NCI-H187 (cell line): ENCODE measurements around the gene DDX24.

Experiments
- DNase-seq, 2 experiments: peaks; one replicate each; lab custom pipeline; 2025; lab: John Stamatoyannopoulos, UW

The DDX24 gene

GRCh38 chr14:94113908-94114588, 33.0 kb upstream of the DDX24 start:
- DNase-seq, result no peak

GRCh38 chr14:94113490-94113889, 32.5 kb upstream of the DDX24 start:
- no peak for DNase-seq

GRCh38 chr14:94113073-94113472, 32.1 kb upstream of the DDX24 start:
- no peak for DNase-seq

- DNase-seq, result no peak
Observed at GRCh38 chr14:94112513-94113063, 31.6 kb upstream of the DDX24 start.

GRCh38 chr14:94111276-94112095, 30.5 kb upstream of the DDX24 start:
- no peak for DNase-seq

GRCh38 chr14:94110552-94111181, 29.7 kb upstream of the DDX24 start, which contains the start of gene IFI27:
Gene IFI27 (plus strand): TSS chr14:94110736.
- DNase-seq, result no peak

- no peak for DNase-seq
Observed at GRCh38 chr14:94109915-94110250, 28.9 kb upstream of the DDX24 start.

GRCh38 chr14:94104731-94105130, 23.7 kb upstream of the DDX24 start:
- DNase-seq, result no peak

GRCh38 chr14:94103554-94104150, 22.6 kb upstream of the DDX24 start:
- DNase-seq, result no peak

- DNase-seq, result no peak
Observed at GRCh38 chr14:94102768-94103482, 21.9 kb upstream of the DDX24 start.

GRCh38 chr14:94101748-94102147, 20.7 kb upstream of the DDX24 start:
- DNase-seq, result no peak

- no peak for DNase-seq
Observed at GRCh38 chr14:94100847-94101246, 19.8 kb upstream of the DDX24 start.

- no peak for DNase-seq
Observed at GRCh38 chr14:94099006-94099405, 18.0 kb upstream of the DDX24 start.

- no peak for DNase-seq
Observed at GRCh38 chr14:94098326-94098992, 17.5 kb upstream of the DDX24 start.

GRCh38 chr14:94097091-94097490, 16.1 kb upstream of the DDX24 start:
- DNase-seq, result no peak

GRCh38 chr14:94093418-94093817, 12.4 kb upstream of the DDX24 start:
- DNase-seq, result no peak

GRCh38 chr14:94089479-94089878, 8.5 kb upstream of the DDX24 start:
- DNase-seq, result no peak

GRCh38 chr14:94088516-94088915, 7.5 kb upstream of the DDX24 start:
- no peak for DNase-seq

GRCh38 chr14:94087891-94088290, 6.9 kb upstream of the DDX24 start:
- no peak for DNase-seq

GRCh38 chr14:94081386-94081820, 401 bp upstream of the DDX24 start:
- DNase-seq, result no peak
